Measurements from ENCODE around the gene SLCO1A2.

DNA sequence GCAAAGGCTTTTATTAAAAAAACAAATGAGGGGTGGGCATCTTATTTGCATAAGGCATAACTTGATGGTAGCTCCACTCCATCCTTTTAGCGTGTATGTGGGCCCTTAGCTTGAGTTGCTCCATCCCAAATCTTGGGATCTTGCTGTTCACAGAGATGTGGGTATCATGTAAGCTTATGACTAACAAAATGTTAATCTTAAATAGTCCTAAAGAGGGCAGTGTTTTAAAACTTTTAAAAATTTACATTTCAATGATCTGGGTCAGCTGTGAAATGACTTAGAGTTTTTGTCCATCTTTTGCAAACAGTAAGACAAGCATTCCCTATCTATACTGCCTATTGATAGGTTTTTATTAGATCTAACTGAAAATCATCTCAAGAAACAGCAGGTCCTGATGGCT is 86.0 kb downstream of the SLCO1A2 start:
- TF ChIP-seq, protein P1, sequence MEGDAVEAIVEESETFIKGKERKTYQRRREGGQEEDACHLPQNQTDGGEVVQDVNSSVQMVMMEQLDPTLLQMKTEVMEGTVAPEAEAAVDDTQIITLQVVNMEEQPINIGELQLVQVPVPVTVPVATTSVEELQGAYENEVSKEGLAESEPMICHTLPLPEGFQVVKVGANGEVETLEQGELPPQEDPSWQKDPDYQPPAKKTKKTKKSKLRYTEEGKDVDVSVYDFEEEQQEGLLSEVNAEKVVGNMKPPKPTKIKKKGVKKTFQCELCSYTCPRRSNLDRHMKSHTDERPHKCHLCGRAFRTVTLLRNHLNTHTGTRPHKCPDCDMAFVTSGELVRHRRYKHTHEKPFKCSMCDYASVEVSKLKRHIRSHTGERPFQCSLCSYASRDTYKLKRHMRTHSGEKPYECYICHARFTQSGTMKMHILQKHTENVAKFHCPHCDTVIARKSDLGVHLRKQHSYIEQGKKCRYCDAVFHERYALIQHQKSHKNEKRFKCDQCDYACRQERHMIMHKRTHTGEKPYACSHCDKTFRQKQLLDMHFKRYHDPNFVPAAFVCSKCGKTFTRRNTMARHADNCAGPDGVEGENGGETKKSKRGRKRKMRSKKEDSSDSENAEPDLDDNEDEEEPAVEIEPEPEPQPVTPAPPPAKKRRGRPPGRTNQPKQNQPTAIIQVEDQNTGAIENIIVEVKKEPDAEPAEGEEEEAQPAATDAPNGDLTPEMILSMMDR (IDR thresholded peaks at IDR 0.05), result peak in 2 of 12 donors; percentile 21
- TF ChIP-seq POLR2A (IDR thresholded peaks at IDR 0.05), result no peak
